Endothelial cell (in vitro differentiated cells): ENCODE results near the gene CRABP1. TPM values are rescaled to one million over a fixed set of nuclear protein-coding genes. Genes with fewer than 3 reads are reported as not detected.
A peak's percentile ranks its signal among the peaks of the same experiment; 100 is the strongest.

Experiments
- DNase-seq: peaks from one replicate; pipeline ENCODE4 v3.0.0; 2021; ENCODE audit warnings: low spot score
- H3K27ac Mint-ChIP-seq: one replicate; pipeline ENCODE4 v1.8.0; 2021; ENCODE audit warnings: mixed read lengths, inconsistent platforms; ENCODE audit not compliant: unreplicated experiment
- H3K27me3 Mint-ChIP-seq: one replicate; pipeline ENCODE4 v1.8.0; 2021; ENCODE audit warnings: mild to moderate bottlenecking, moderate library complexity, mixed read lengths, inconsistent platforms; ENCODE audit not compliant: unreplicated experiment
- H3K36me3 Mint-ChIP-seq: one replicate; pipeline ENCODE4 v1.8.0; 2021; ENCODE audit warnings: mild to moderate bottlenecking, low read depth, mixed read lengths, inconsistent platforms; ENCODE audit not compliant: unreplicated experiment
- H3K4me1 Mint-ChIP-seq: one replicate; pipeline ENCODE4 v1.8.0; 2021; ENCODE audit warnings: mild to moderate bottlenecking, mixed read lengths, inconsistent platforms; ENCODE audit not compliant: unreplicated experiment
- H3K4me3 Mint-ChIP-seq: one replicate; pipeline ENCODE4 v1.8.0; 2021; ENCODE audit warnings: mild to moderate bottlenecking, mixed read lengths, inconsistent platforms; ENCODE audit not compliant: unreplicated experiment
- H3K9me3 Mint-ChIP-seq: one replicate; pipeline ENCODE4 v1.8.0; 2021; ENCODE audit warnings: mixed read lengths, inconsistent platforms; ENCODE audit not compliant: unreplicated experiment
- CTCF ChIP-seq: fragments of 200-600 bp; sonication (generic); IDR thresholded peaks from one replicate; pipeline ENCODE4 v1.5.0; 2021; ENCODE audit warnings: antibody characterized with exemption; ENCODE audit not compliant: unreplicated experiment
- total RNA-seq: library from RNA; stranded (reverse); fragmentation: NEBNext Ultra II Directional; extraction: Animal tissue kit (Norgen Biotek cat#: 25700); gene quantifications from one replicate; pipeline ENCODE4 v1.2.1, GENCODE V29; 2021; ENCODE audit not compliant: unreplicated experiment

CRABP1 gene
- total RNA-seq, 1 donor from 2014 or later: 3.3 TPM

- no peak for TF ChIP-seq CTCF
- no peak overlapping the region for H3K4me3 Mint-ChIP-seq
- H3K27ac Mint-ChIP-seq: no peak overlapping the region
- no peaks in the 10 kb centered on the region for H3K36me3 Mint-ChIP-seq
- H3K27me3 Mint-ChIP-seq: peaks cover 3% of the 10 kb centered on the region
- no peaks in the 10 kb centered on the region for H3K4me1 Mint-ChIP-seq
- DNase-seq: peak; percentile 34
- H3K9me3 Mint-ChIP-seq: no peaks in the 10 kb centered on the region
Measured at GRCh38 chr15:78315686-78316282, 24.4 kb upstream of the CRABP1 start.

GRCh38 chr15:78316283-78317083 is 23.7 kb upstream of the CRABP1 start:
- no peak for DNase-seq

GRCh38 chr15:78317145-78317836 is 22.9 kb upstream of the CRABP1 start:
- no peak overlapping the region for H3K4me3 Mint-ChIP-seq
- no peaks in the 10 kb centered on the region for H3K9me3 Mint-ChIP-seq
- TF ChIP-seq CTCF: no peak
- DNase-seq: no peak
- H3K36me3 Mint-ChIP-seq: no peaks in the 10 kb centered on the region
- H3K27ac Mint-ChIP-seq: peak overlapping the region; percentile 26
- peaks cover 8% of the 10 kb centered on the region for H3K27me3 Mint-ChIP-seq
- H3K4me1 Mint-ChIP-seq: peaks cover 8% of the 10 kb centered on the region

More at GRCh38 chr15:78316283-78317083, 23.7 kb upstream of the CRABP1 start:
- Mint-ChIP-seq H3K36me3 (no peaks in the 10 kb centered on the region), H3K9me3 (no peaks in the 10 kb centered on the region), H3K4me3 (no peak overlapping the region), H3K27ac (no peak overlapping the region), H3K27me3 (peaks cover 3% of the 10 kb centered on the region), H3K4me1 (no peaks in the 10 kb centered on the region)
- no peak for TF ChIP-seq CTCF

GRCh38 chr15:78319588-78319987 is 20.6 kb upstream of the CRABP1 start:
- DNase-seq: no peak
- H3K36me3 Mint-ChIP-seq: peaks cover 3% of the 10 kb centered on the region
- peaks cover 5% of the 10 kb centered on the region for H3K27me3 Mint-ChIP-seq
- H3K27ac Mint-ChIP-seq: no peak overlapping the region
- H3K4me3 Mint-ChIP-seq: no peak overlapping the region
- no peaks in the 10 kb centered on the region for H3K9me3 Mint-ChIP-seq
- peaks cover 13% of the 10 kb centered on the region for H3K4me1 Mint-ChIP-seq
- TF ChIP-seq CTCF: no peak
